ENCODE measurements around the gene ENTPD5. TPM values are rescaled to one million over a fixed set of nuclear protein-coding genes. Genes with fewer than 3 reads are reported as not detected.

Gene ENTPD5
- total RNA-seq, 1 experiment from 2014 or later, result 6.8 TPM

DNA sequence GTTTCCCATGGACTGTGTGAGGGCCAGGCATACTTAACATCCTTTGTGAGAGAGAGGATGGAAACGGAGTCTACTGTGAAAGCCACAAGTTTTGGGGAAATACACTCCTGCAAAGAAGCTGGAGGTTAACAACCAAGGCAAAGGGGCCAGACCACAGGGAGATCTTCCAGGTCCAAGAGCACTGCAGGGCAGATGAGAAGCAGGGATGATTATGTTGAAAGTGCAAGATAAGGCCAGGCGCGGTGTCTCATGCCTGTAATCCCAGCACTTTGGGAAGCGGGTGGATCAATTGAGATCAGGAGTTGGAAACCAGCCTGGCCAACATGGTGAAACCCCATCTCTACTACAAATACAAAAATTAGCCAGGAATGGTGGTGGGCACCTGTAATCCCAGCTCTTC lies 53.9 kb downstream of the ENTPD5 start:
- H3K4me1 Mint-ChIP-seq, result no peaks in the 10 kb centered on the region
- no peak overlapping the region for H3K14ac ChIP-seq (ENCODE audit: insufficient read depth, low read length)
- H2AFZ ChIP-seq (ENCODE audit: low read length), result no peak overlapping the region
- H3K9ac ChIP-seq (ENCODE audit: extremely low read depth, insufficient read length, low read length), result no peak overlapping the region
- H2BK12ac ChIP-seq (ENCODE audit: insufficient read length, low read depth, low read length), result no peak overlapping the region
- H3K4me2 ChIP-seq (ENCODE audit: insufficient read depth, insufficient read length, low read length), result no peak overlapping the region
- H2AK5ac ChIP-seq (ENCODE audit: insufficient read length, low read length), result no peak overlapping the region
- H4K20me1 ChIP-seq (ENCODE audit: control insufficient read depth, insufficient read depth, insufficient read length), result no peaks in the 10 kb centered on the region
- H2BK15ac ChIP-seq (ENCODE audit: low read depth, low read length), result no peak overlapping the region
- no peak overlapping the region for H3T11ph ChIP-seq (ENCODE audit: low read length)
- H3K27ac ChIP-seq (ENCODE audit: insufficient read length, low read depth, low read length), result no peak overlapping the region
- no peak overlapping the region for H4K8ac ChIP-seq (replicated peaks; ENCODE audit: insufficient read length, low read depth, low read length)
- no peak overlapping the region for H4K91ac ChIP-seq (ENCODE audit: insufficient read length, low read depth, low read length)
- no peak overlapping the region for H2BK20ac ChIP-seq (ENCODE audit: low read depth, low read length, poor library complexity, severe bottlenecking)
- no peaks in the 10 kb centered on the region for H3K23me2 ChIP-seq (ENCODE audit: insufficient read length, low read depth, low read length, poor library complexity, severe bottlenecking)
- H3K27me3 ChIP-seq (ENCODE audit: insufficient read depth, low read length), result no peaks in the 10 kb centered on the region
- H3K56ac ChIP-seq (ENCODE audit: insufficient read length, low read depth, low read length), result no peak overlapping the region
- H3K4me3 Mint-ChIP-seq, result no peak overlapping the region
- H4K5ac ChIP-seq (ENCODE audit: insufficient read length, low read depth, low read length), result no peak overlapping the region
- H3K27ac Mint-ChIP-seq, result no peak overlapping the region
- no peak for DNase-seq
- TF ChIP-seq, protein P1, sequence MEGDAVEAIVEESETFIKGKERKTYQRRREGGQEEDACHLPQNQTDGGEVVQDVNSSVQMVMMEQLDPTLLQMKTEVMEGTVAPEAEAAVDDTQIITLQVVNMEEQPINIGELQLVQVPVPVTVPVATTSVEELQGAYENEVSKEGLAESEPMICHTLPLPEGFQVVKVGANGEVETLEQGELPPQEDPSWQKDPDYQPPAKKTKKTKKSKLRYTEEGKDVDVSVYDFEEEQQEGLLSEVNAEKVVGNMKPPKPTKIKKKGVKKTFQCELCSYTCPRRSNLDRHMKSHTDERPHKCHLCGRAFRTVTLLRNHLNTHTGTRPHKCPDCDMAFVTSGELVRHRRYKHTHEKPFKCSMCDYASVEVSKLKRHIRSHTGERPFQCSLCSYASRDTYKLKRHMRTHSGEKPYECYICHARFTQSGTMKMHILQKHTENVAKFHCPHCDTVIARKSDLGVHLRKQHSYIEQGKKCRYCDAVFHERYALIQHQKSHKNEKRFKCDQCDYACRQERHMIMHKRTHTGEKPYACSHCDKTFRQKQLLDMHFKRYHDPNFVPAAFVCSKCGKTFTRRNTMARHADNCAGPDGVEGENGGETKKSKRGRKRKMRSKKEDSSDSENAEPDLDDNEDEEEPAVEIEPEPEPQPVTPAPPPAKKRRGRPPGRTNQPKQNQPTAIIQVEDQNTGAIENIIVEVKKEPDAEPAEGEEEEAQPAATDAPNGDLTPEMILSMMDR (conservative IDR thresholded peaks at IDR 0.05), result no peak
- no peak overlapping the region for H3K23ac ChIP-seq (ENCODE audit: insufficient read length, low read depth, low read length)
- H3K79me1 ChIP-seq (ENCODE audit: insufficient read depth, low read depth, low read length, poor library complexity, severe bottlenecking), result no peaks in the 10 kb centered on the region
- H2BK5ac ChIP-seq (ENCODE audit: insufficient read length, low read length), result no peak overlapping the region
- H3K4ac ChIP-seq (ENCODE audit: low read depth, low read length), result no peak overlapping the region
- H3K27me3 Mint-ChIP-seq (ENCODE audit: low read depth), result no peaks in the 10 kb centered on the region
- H3K18ac ChIP-seq (ENCODE audit: insufficient read length, low read depth, low read length), result no peak overlapping the region
- H3K4me1 ChIP-seq (ENCODE audit: insufficient read depth, low read length), result no peaks in the 10 kb centered on the region
- no CpG with 5 or more reads among the region's 4 CpGs for WGBS (ENCODE audit: extremely low coverage, insufficient read length, low lambda C conversion rate)
- H3K79me2 ChIP-seq (ENCODE audit: insufficient read depth, low read length), result no peaks in the 10 kb centered on the region
- no peaks in the 10 kb centered on the region for H3K9me3 Mint-ChIP-seq
- H3K9me3 ChIP-seq (ENCODE audit: control insufficient read depth, low read depth, low read length), result no peaks in the 10 kb centered on the region
- H3K36me3 Mint-ChIP-seq (ENCODE audit: insufficient read depth in 1 of 3, low read depth in 3 of 3), result peaks cover 2 to 46% (median 29%) of the 10 kb centered on the region in 3 experiments; a peak in 5 of 7 replicates
- H2BK120ac ChIP-seq (ENCODE audit: low read depth, low read length, poor library complexity, severe bottlenecking), result no peak overlapping the region
